ENCODE results near the gene RAMP3.

The RAMP3 gene

GRCh38 chr7:45187089-45187945 lies 29.7 kb downstream of the RAMP3 start:
- no peak for DNase-seq (ENCODE audit: low read depth)
- TF ChIP-seq CTCF (IDR thresholded peaks at IDR 0.05; ENCODE audit: insufficient read depth, low read depth, low read length, missing control alignments) = no peak
- H3K4me3 ChIP-seq (ENCODE audit: low read length) = no peak overlapping the region

GRCh38 chr7:45187946-45188411 lies 30.4 kb downstream of the RAMP3 start:
- DNase-seq (ENCODE audit: low read depth) = no peak
- no peak for TF ChIP-seq CTCF (IDR thresholded peaks at IDR 0.05; ENCODE audit: insufficient read depth, low read depth, low read length, missing control alignments)

GRCh38 chr7:45188736-45189135 lies 31.1 kb downstream of the RAMP3 start:
- TF ChIP-seq CTCF (IDR thresholded peaks at IDR 0.05; ENCODE audit: insufficient read depth, low read depth, low read length, missing control alignments) = no peak
- no peak for DNase-seq (ENCODE audit: low read depth)

More at GRCh38 chr7:45187946-45188411, 30.4 kb downstream of the RAMP3 start:
- no peak overlapping the region for H3K4me3 ChIP-seq (ENCODE audit: low read length)

GRCh38 chr7:45189151-45189970 lies 31.8 kb downstream of the RAMP3 start:
- no peak for TF ChIP-seq CTCF (IDR thresholded peaks at IDR 0.05; ENCODE audit: insufficient read depth, low read depth, low read length, missing control alignments)
- no peak overlapping the region for H3K4me3 ChIP-seq (ENCODE audit: low read length)
- no peak for DNase-seq (ENCODE audit: low read depth)

More at GRCh38 chr7:45188736-45189135, 31.1 kb downstream of the RAMP3 start:
- H3K4me3 ChIP-seq (ENCODE audit: low read length) = no peak overlapping the region

- H3K4me3 ChIP-seq (ENCODE audit: low read length) = no peak overlapping the region
- no peak for TF ChIP-seq CTCF (IDR thresholded peaks at IDR 0.05; ENCODE audit: insufficient read depth, low read depth, low read length, missing control alignments)
- DNase-seq (ENCODE audit: low read depth) = no peak
These were observed 33.0 kb downstream of the RAMP3 start for GRCh38 chr7:45190406-45191165.

- DNase-seq (ENCODE audit: low read depth) = no peak
- no peak overlapping the region for H3K4me3 ChIP-seq (ENCODE audit: low read length)
- TF ChIP-seq CTCF (IDR thresholded peaks at IDR 0.05; ENCODE audit: insufficient read depth, low read depth, low read length, missing control alignments) = no peak
These were observed 33.8 kb downstream of the RAMP3 start for GRCh38 chr7:45191396-45191795.

All from epithelial cell of esophagus (primary cell).